Panc1 (cell line): ENCODE data around the gene CFAP299. TPM values are rescaled to one million over a fixed set of nuclear protein-coding genes. Genes with fewer than 3 reads are reported as not detected.
A peak's percentile ranks its signal among the peaks of the same experiment; 100 is the strongest.

Experiments
- ATAC-seq: fragments of 200-7000 bp; cut with Tn5 transposase; 2 replicates; pipeline ENCODE4 v1.9.1; 2020; ENCODE audit warnings: mild to moderate bottlenecking, moderate library complexity
- BruUV-seq: library from RNA; stranded (reverse); fragments of 400-500 nt; replicated peaks from 2 replicates; lab custom pipeline; 2021; lab: Mats Ljungman, UMichigan
- CTCF ChIA-PET: fragments of 300-600 bp; sonication (Branson Sonifier 250); formaldehyde crosslinking; loops from one replicate; lab custom pipeline; 2022; ENCODE audit warnings: antibody characterized with exemption; lab: Charles Lee
- POLR2A ChIA-PET: fragments of 300-600 bp; sonication (Branson Sonifier 250); formaldehyde crosslinking; loops from one replicate; lab custom pipeline; 2022; ENCODE audit warnings: antibody characterized with exemption; lab: Charles Lee
- DNase-seq: peaks from one replicate; pipeline ENCODE4 v3.0.0-alpha.2; 2010; ENCODE audit warnings: low read depth, low spot score
- H3K27ac ChIP-seq: 2 replicates; pipeline ENCODE4 v1.5.1; 2011; ENCODE audit warnings: mild to moderate bottlenecking, low read length, inconsistent platforms
- H3K27me3 ChIP-seq: fragments of 200-500 bp; sonication (Bioruptor generic); 2 replicates; pipeline ENCODE4 v1.6.0; 2014; ENCODE audit warnings: low read length, inconsistent platforms; ENCODE audit not compliant: control insufficient read depth, insufficient read depth
- H3K36me3 ChIP-seq: fragments of 200-500 bp; sonication (Bioruptor generic); 2 replicates; pipeline ENCODE4 v1.5.1; 2014; ENCODE audit warnings: inconsistent platforms, mild to moderate bottlenecking, low read length, moderate library complexity; ENCODE audit not compliant: control insufficient read depth, insufficient read depth
- H3K4me1 ChIP-seq: 2 replicates; pipeline ENCODE4 v1.5.1; 2011; ENCODE audit warnings: inconsistent platforms, mild to moderate bottlenecking, low read length, moderate library complexity; ENCODE audit not compliant: control insufficient read depth, insufficient read depth
- H3K4me3 ChIP-seq, 2 experiments: 2 replicates each; pipeline ENCODE4 v1.5.1; 2011 to 2012; ENCODE audit warnings: low read depth in 2 of 2, low read length in 2 of 2, mild to moderate bottlenecking in 2 of 2, inconsistent platforms in 1 of 2, moderate library complexity in 1 of 2
- H3K9me3 ChIP-seq: fragments of 200-500 bp; sonication (Bioruptor generic); 2 replicates; pipeline ENCODE4 v1.5.1; 2014; ENCODE audit warnings: low read depth, mild to moderate bottlenecking, inconsistent platforms, low read length, moderate library complexity; ENCODE audit not compliant: control insufficient read depth, insufficient read depth
- CTCF ChIP-seq: fragments of 450-650 bp; IDR thresholded peaks from 2 replicates; pipeline ENCODE4 v1.5.1; 2017; ENCODE audit warnings: mild to moderate bottlenecking
- POLR2AphosphoS5 ChIP-seq: IDR thresholded peaks from 2 replicates; pipeline ENCODE4 v1.6.1; 2012; ENCODE audit warnings: mild to moderate bottlenecking, low read depth, low read length, moderate library complexity
- SIN3A ChIP-seq: IDR thresholded peaks from 2 replicates; pipeline ENCODE4 v1.6.1; 2012; ENCODE audit warnings: low read depth, mild to moderate bottlenecking, low read length, moderate library complexity, borderline replicate concordance; ENCODE audit not compliant: insufficient read depth
- TCF7L2 ChIP-seq: IDR thresholded peaks from 2 replicates; pipeline ENCODE4 v1.6.1; 2011; ENCODE audit warnings: mild to moderate bottlenecking, low read depth, low read length, inconsistent platforms
- in situ Hi-C: cut with HindIII; loops from 2 replicates; pipeline ENCODE4 v1.10.0; 2016; ENCODE audit warnings: low sequenced_read_pairs, low pct_unique_long_range_greater_than_20kb
- intact Hi-C: fragments of 100-400 bp; cut with micrococcal nuclease; formaldehyde crosslinking; loops from one replicate; pipeline ENCODE4 v1.10.0; 2022; ENCODE audit not compliant: unreplicated experiment
- total RNA-seq: library from RNA; stranded (reverse); gene quantifications from one replicate; pipeline ENCODE4 v1.2.1, GENCODE V29; 2021; ENCODE audit not compliant: unreplicated experiment
- TF ChIP-seq, protein P1 (sequence below), 2 experiments: IDR thresholded peaks; 2 replicates each; pipeline ENCODE4 v1.6.1; 2011 to 2012; ENCODE audit warnings: low read depth in 2 of 2, control low read depth in 1 of 2, low read length in 1 of 2, mild to moderate bottlenecking in 1 of 2, moderate library complexity in 1 of 2; ENCODE audit not compliant: insufficient read depth in 1 of 2

CFAP299 gene
- total RNA-seq, 1 experiment from 2014 or later, result not detected

GRCh38 chr4:80986011-80986410 is 650.5 kb downstream of the CFAP299 start:
- intact Hi-C loops, result no loop called here
- POLR2A ChIA-PET, result no interaction called here
- in situ Hi-C loops, result no loop called here

GRCh38 chr4:80989921-80990544 is 654.5 kb downstream of the CFAP299 start:
- peak; percentile 20 for DNase-seq
- Histone ChIP-seq H3K27ac (no peak overlapping the region), H3K27me3 (no peaks in the 10 kb centered on the region), H3K9me3 (no peaks in the 10 kb centered on the region), H3K4me3 (no peak overlapping the region), H3K4me1 (no peaks in the 10 kb centered on the region), H3K36me3 (no peaks in the 10 kb centered on the region)
- CTCF ChIA-PET, result interaction anchor here (1.0 kb wide), 1 partner anchor 627 kb away, joined by 4 read pairs; no protein-coding TSS in a partner anchor
- no TSS peak for BruUV-seq
- intact Hi-C loops, result loop anchor here (2.0 kb wide), 1 partner anchor 629 kb away; no protein-coding TSS in a partner anchor
- TF ChIP-seq POLR2AphosphoS5 (no peak), SIN3A (no peak), TCF7L2 (no peak), CTCF (peak; percentile 62)
- TF ChIP-seq, protein P1, sequence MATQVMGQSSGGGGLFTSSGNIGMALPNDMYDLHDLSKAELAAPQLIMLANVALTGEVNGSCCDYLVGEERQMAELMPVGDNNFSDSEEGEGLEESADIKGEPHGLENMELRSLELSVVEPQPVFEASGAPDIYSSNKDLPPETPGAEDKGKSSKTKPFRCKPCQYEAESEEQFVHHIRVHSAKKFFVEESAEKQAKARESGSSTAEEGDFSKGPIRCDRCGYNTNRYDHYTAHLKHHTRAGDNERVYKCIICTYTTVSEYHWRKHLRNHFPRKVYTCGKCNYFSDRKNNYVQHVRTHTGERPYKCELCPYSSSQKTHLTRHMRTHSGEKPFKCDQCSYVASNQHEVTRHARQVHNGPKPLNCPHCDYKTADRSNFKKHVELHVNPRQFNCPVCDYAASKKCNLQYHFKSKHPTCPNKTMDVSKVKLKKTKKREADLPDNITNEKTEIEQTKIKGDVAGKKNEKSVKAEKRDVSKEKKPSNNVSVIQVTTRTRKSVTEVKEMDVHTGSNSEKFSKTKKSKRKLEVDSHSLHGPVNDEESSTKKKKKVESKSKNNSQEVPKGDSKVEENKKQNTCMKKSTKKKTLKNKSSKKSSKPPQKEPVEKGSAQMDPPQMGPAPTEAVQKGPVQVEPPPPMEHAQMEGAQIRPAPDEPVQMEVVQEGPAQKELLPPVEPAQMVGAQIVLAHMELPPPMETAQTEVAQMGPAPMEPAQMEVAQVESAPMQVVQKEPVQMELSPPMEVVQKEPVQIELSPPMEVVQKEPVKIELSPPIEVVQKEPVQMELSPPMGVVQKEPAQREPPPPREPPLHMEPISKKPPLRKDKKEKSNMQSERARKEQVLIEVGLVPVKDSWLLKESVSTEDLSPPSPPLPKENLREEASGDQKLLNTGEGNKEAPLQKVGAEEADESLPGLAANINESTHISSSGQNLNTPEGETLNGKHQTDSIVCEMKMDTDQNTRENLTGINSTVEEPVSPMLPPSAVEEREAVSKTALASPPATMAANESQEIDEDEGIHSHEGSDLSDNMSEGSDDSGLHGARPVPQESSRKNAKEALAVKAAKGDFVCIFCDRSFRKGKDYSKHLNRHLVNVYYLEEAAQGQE (IDR thresholded peaks at IDR 0.05; ENCODE audit: insufficient read depth in 1 of 2, low read depth in 2 of 2, low read length in 1 of 2), result no peak
- in situ Hi-C loops, result no loop called here
- no peak for ATAC-seq
- POLR2A ChIA-PET, result no interaction called here

More at GRCh38 chr4:80986011-80986410, 650.5 kb downstream of the CFAP299 start:
- H3K4me3 ChIP-seq, result no peak overlapping the region
- ATAC-seq (no peak), DNase-seq (no peak)
- no peaks in the 10 kb centered on the region for H3K27me3 ChIP-seq
- TF ChIP-seq CTCF (no peak), POLR2AphosphoS5 (no peak), TCF7L2 (no peak), SIN3A (no peak)
- TF ChIP-seq, protein P1 (IDR thresholded peaks at IDR 0.05; ENCODE audit: insufficient read depth in 1 of 2, low read depth in 2 of 2, low read length in 1 of 2), result no peak
- H3K36me3 ChIP-seq, result no peaks in the 10 kb centered on the region
- H3K9me3 ChIP-seq, result no peaks in the 10 kb centered on the region
- no peaks in the 10 kb centered on the region for H3K4me1 ChIP-seq
- no TSS peak for BruUV-seq
- CTCF ChIA-PET, result no interaction called here
- no peak overlapping the region for H3K27ac ChIP-seq
